ENCODE results near the gene SMYD3. TPM values are rescaled to one million over a fixed set of nuclear protein-coding genes. Genes with fewer than 3 reads are reported as not detected.

SMYD3 gene
- total and polyA plus RNA-seq, 10 of the 15 experiments (the other 5 are each of a cell fraction or from before 2014, with no cell fraction given): 18.3 to 54.0 (median 24.8) TPM

GRCh38 chr1:246080031-246080430, 427.0 kb downstream of the SMYD3 start:
- H3K4me2 ChIP-seq (ENCODE audit: control insufficient read depth, insufficient read depth): no peak overlapping the region
- 97% methylated on average over 9 of the region's 9 CpGs for WGBS (ENCODE audit: insufficient coverage, insufficient replicate concordance, low lambda C conversion rate, missing lambda C conversion rate)
- intact Hi-C loops (cut with micrococcal nuclease; ENCODE audit: unreplicated experiment): no loop called here
- no peak for TF ChIP-seq SUZ12 (IDR thresholded peaks at IDR 0.05; ENCODE audit: unreplicated experiment)
- no peak for TF ChIP-seq EZH2 (IDR thresholded peaks at IDR 0.05; ENCODE audit: borderline replicate concordance, control insufficient read depth, low read depth, low read length)
- no peak for TF ChIP-seq RAD51 (IDR thresholded peaks at IDR 0.05)
- no peak for TF ChIP-seq MYC (IDR thresholded peaks at IDR 0.05; ENCODE audit: insufficient read depth, insufficient read length, insufficient replicate concordance, low read length, severe bottlenecking)
- TF ChIP-seq IKZF1 (conservative IDR thresholded peaks at IDR 0.05): no peak
- no peak for TF ChIP-seq ZBTB40 (IDR thresholded peaks at IDR 0.05; ENCODE audit: borderline replicate concordance)
- no peaks in the 10 kb centered on the region for H3K27me3 ChIP-seq (replicated peaks in 1 of 2; ENCODE audit: control insufficient read depth in 2 of 2, insufficient read depth in 2 of 2, low read length in 1 of 2)
- no peaks in the 10 kb centered on the region for H3K79me2 ChIP-seq (ENCODE audit: control insufficient read depth, insufficient read depth, low read length)
- no TSS peak for BruUV-seq (replicated peaks)
- CTCF ChIA-PET: no interaction called here
- FAIRE-seq (no peak), ATAC-seq (no peak), DNase-seq (ENCODE audit: low read depth, low spot score) (no peak)
- SMC1A ChIA-PET (ENCODE audit: uncharacterized antibody, unreplicated experiment): no interaction called here
- no peak overlapping the region for H2AFZ ChIP-seq (ENCODE audit: control insufficient read depth, low read depth, low read length)
- no peaks in the 10 kb centered on the region for H3K36me3 ChIP-seq (ENCODE audit: control insufficient read depth in 2 of 2, insufficient read depth in 2 of 2, low read length in 1 of 2)
- in situ Hi-C loops (cut with MboI): no loop called here
- H3K9ac ChIP-seq (ENCODE audit: control insufficient read depth, insufficient read depth, low read length): no peak overlapping the region
- no peak overlapping the region for H3K27ac ChIP-seq (ENCODE audit: control insufficient read depth, insufficient read depth)
- H3K9me3 ChIP-seq (replicated peaks; ENCODE audit: control insufficient read depth, insufficient read depth, low read length): no peaks in the 10 kb centered on the region; the same call in 2 of the 3 replicates
- POLR2A ChIA-PET: no interaction called here
- H3K4me3 ChIP-seq: no peak overlapping the region
- H4K20me1 ChIP-seq (ENCODE audit: control insufficient read depth, insufficient read depth): no peaks in the 10 kb centered on the region
- RAD21 ChIA-PET (ENCODE audit: unreplicated experiment): no interaction called here
- H3K4me1 ChIP-seq (ENCODE audit: control insufficient read depth, insufficient read depth, low read length): no peaks in the 10 kb centered on the region
